Measurements from ENCODE around the gene MEGF8. TPM values are rescaled to one million over a fixed set of nuclear protein-coding genes. Genes with fewer than 3 reads are reported as not detected.

The MEGF8 gene
- total and polyA plus RNA-seq, 2 of the 13 experiments (the other 11 are each of a cell fraction or from before 2014, with no cell fraction given) = 4.0 to 8.8 TPM

DNA sequence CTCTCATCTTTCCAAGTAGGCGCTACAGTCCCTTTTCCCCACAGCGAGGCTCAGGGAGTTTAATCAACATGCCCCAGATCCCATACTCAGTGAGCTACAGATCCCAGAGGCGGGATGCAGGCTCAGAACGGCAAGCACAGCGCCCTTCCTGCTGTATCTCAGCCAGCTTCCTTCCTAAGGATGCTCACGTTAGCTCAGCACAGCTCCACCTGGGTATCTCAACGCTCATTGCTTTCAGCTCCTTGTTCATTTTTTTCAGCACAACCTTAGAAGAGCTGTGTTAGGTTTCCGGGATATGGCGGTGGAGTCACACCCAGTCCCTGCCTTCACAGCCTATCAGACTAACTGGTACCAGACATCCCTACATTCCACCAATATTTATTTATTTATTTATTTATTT, 3.1 kb upstream of the MEGF8 start:
- H3K4me2 ChIP-seq (ENCODE audit: low read depth, low read length) = no peak overlapping the region
- H3K27me3 ChIP-seq (ENCODE audit: control insufficient read depth in 1 of 2, insufficient read depth in 2 of 2, low read length in 2 of 2) = peaks cover 0 to 10% of the 10 kb centered on the region in 2 experiments; a peak in 2 of 5 replicates
- ChIA-PET POLR2A (no interaction called here), CTCF (ENCODE audit: low intra/inter-chr PET ratio, low total read pairs) (no interaction called here)
- no peaks in the 10 kb centered on the region for H3K9me3 ChIP-seq (ENCODE audit: low read length)
- peaks cover 15% of the 10 kb centered on the region for H3K79me2 ChIP-seq (ENCODE audit: insufficient read depth, low read length)
- H3K36me3 ChIP-seq (replicated peaks in 1 of 2; ENCODE audit: control insufficient read depth in 1 of 2, insufficient read depth in 2 of 2, low read length in 2 of 2) = no peaks in the 10 kb centered on the region
- intact Hi-C loops (cut with micrococcal nuclease; ENCODE audit: unreplicated experiment) (no loop called here), in situ Hi-C loops (cut with HindIII; ENCODE audit: extremely low pct_ligation_motif_present, low pct_unique_long_range_greater_than_20kb) (no loop called here)
- BruUV-seq (replicated peaks) = no TSS peak
- H3K4me1 ChIP-seq (ENCODE audit: insufficient read depth, low read length) = peaks cover 20% of the 10 kb centered on the region
- H3K27ac ChIP-seq (ENCODE audit: extremely low read length, insufficient read depth, low read length) = no peak overlapping the region
- DNase-seq (ENCODE audit: low spot score) = no peak
- no peak overlapping the region for H2AFZ ChIP-seq (ENCODE audit: low read length)
- TF ChIP-seq ZKSCAN8 (CRISPR knock-in tag; IDR thresholded peaks at IDR 0.05; ENCODE audit: borderline replicate concordance) (no peak), SKI (IDR thresholded peaks at IDR 0.05; ENCODE audit: partially characterized antibody) (no peak), ZNF775 (CRISPR knock-in tag; IDR thresholded peaks at IDR 0.05; ENCODE audit: borderline replicate concordance) (no peak), CREB1 (IDR thresholded peaks at IDR 0.05) (no peak), CREB1 (CRISPR knock-in tag; IDR thresholded peaks at IDR 0.05) (no peak), ZFAT (CRISPR knock-in tag; conservative IDR thresholded peaks at IDR 0.05) (no peak), TFDP2 (CRISPR knock-in tag; IDR thresholded peaks at IDR 0.05) (no peak)
- no peak overlapping the region for H3K4me3 ChIP-seq (replicated peaks in 1 of 3; ENCODE audit: insufficient read depth in 1 of 3, low read depth in 2 of 3, low read length in 3 of 3)
- FAIRE-seq = no peak
- no peaks in the 10 kb centered on the region for H4K20me1 ChIP-seq (ENCODE audit: insufficient read depth, low read length)
- H3K9ac ChIP-seq (ENCODE audit: insufficient read depth, low read depth, low read length) = no peak overlapping the region
- 33% methylated on average over 8 of the region's 9 CpGs for whole genome bisulfite sequencing (ENCODE audit: low lambda C conversion rate)
- no peak for ATAC-seq

GRCh38 chr19:42323473-42323851, 2.0 kb upstream of the MEGF8 start:
- H3K79me2 ChIP-seq (ENCODE audit: insufficient read depth, low read length) = peaks cover 17% of the 10 kb centered on the region
- DNase-seq (ENCODE audit: low spot score) (no peak), FAIRE-seq (no peak), ATAC-seq (no peak)
- in situ Hi-C loops (cut with HindIII; ENCODE audit: extremely low pct_ligation_motif_present, low pct_unique_long_range_greater_than_20kb) (no loop called here), intact Hi-C loops (cut with micrococcal nuclease; ENCODE audit: unreplicated experiment) (no loop called here)
- ChIA-PET POLR2A (no interaction called here), CTCF (ENCODE audit: low intra/inter-chr PET ratio, low total read pairs) (no interaction called here)
- no peaks in the 10 kb centered on the region for H3K36me3 ChIP-seq (replicated peaks in 1 of 2; ENCODE audit: control insufficient read depth in 1 of 2, insufficient read depth in 2 of 2, low read length in 2 of 2)
- 85% methylated on average over 29 of the region's 29 CpGs for WGBS (ENCODE audit: low lambda C conversion rate)
- no TSS peak for BruUV-seq (replicated peaks)
- H3K4me2 ChIP-seq (ENCODE audit: low read depth, low read length) = no peak overlapping the region
- H3K9ac ChIP-seq (ENCODE audit: insufficient read depth, low read depth, low read length) = no peak overlapping the region
- H3K9me3 ChIP-seq (ENCODE audit: low read length) = no peaks in the 10 kb centered on the region
- no peak overlapping the region for H3K27ac ChIP-seq (ENCODE audit: extremely low read length, insufficient read depth, low read length)
- H3K4me1 ChIP-seq (ENCODE audit: insufficient read depth, low read length) = peaks cover 23% of the 10 kb centered on the region
- peaks cover 0 to 10% of the 10 kb centered on the region in 2 experiments; a peak in 2 of 5 replicates for H3K27me3 ChIP-seq (ENCODE audit: control insufficient read depth in 1 of 2, insufficient read depth in 2 of 2, low read length in 2 of 2)
- no peak overlapping the region for H3K4me3 ChIP-seq (replicated peaks in 1 of 3; ENCODE audit: insufficient read depth in 1 of 3, low read depth in 2 of 3, low read length in 3 of 3)
- H2AFZ ChIP-seq (ENCODE audit: low read length) = no peak overlapping the region
- H4K20me1 ChIP-seq (ENCODE audit: insufficient read depth, low read length) = no peaks in the 10 kb centered on the region
- TF ChIP-seq HINFP (CRISPR knock-in tag; IDR thresholded peaks at IDR 0.05; ENCODE audit: low read depth) (no peak), ATF5 (CRISPR knock-in tag; IDR thresholded peaks at IDR 0.05; ENCODE audit: low read depth) (no peak), ZNF800 (CRISPR knock-in tag; IDR thresholded peaks at IDR 0.05) (no peak), ONECUT2 (CRISPR knock-in tag; IDR thresholded peaks at IDR 0.05) (no peak), BCL6 (CRISPR knock-in tag; IDR thresholded peaks at IDR 0.05) (no peak)
- TF ChIP-seq, protein P1, sequence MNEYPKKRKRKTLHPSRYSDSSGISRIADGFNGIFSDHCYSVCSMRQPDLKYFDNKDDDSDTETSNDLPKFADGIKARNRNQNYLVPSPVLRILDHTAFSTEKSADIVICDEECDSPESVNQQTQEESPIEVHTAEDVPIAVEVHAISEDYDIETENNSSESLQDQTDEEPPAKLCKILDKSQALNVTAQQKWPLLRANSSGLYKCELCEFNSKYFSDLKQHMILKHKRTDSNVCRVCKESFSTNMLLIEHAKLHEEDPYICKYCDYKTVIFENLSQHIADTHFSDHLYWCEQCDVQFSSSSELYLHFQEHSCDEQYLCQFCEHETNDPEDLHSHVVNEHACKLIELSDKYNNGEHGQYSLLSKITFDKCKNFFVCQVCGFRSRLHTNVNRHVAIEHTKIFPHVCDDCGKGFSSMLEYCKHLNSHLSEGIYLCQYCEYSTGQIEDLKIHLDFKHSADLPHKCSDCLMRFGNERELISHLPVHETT (CRISPR knock-in tag; conservative IDR thresholded peaks at IDR 0.05) = no peak
